Caco-2 (cell line): ENCODE measurements around the gene PDGFA. TPM values are rescaled to one million over a fixed set of nuclear protein-coding genes. Genes with fewer than 3 reads are reported as not detected.

Experiments
- BruUV-seq: library from RNA; stranded (reverse); fragments of 400-500 nt; replicated peaks from 2 replicates; lab custom pipeline; 2021; lab: Mats Ljungman, UMichigan
- CTCF ChIA-PET: fragments of 300-600 bp; sonication (Branson Sonifier 250); formaldehyde crosslinking; loops from one replicate; lab custom pipeline; 2022; ENCODE audit warnings: antibody characterized with exemption; lab: Charles Lee
- POLR2A ChIA-PET: fragments of 300-600 bp; sonication (Branson Sonifier 250); formaldehyde crosslinking; loops from one replicate; lab custom pipeline; 2022; ENCODE audit warnings: antibody characterized with exemption; lab: Charles Lee
- DNase-seq, 2 experiments: peaks; one replicate each; pipeline versions ENCODE4 v3.0.0 to v3.0.0-alpha.2; 2020 to 2022
- H3K27me3 ChIP-seq: replicated peaks from 2 replicates; pipeline ENCODE4 v1.6.0; 2011; ENCODE audit warnings: low read length; ENCODE audit not compliant: control insufficient read depth, insufficient read depth
- H3K36me3 ChIP-seq: 2 replicates; pipeline ENCODE4 v1.5.1; 2011; ENCODE audit warnings: low read length; ENCODE audit not compliant: control insufficient read depth, insufficient read depth
- H3K4me1 ChIP-seq: fragments of 250-450 bp; sonication (Bioruptor Pico); 2 replicates; pipeline ENCODE4 v1.5.1; 2020; ENCODE audit warnings: mild to moderate bottlenecking
- H3K4me3 ChIP-seq: 2 replicates; pipeline ENCODE4 v1.5.1; 2011; ENCODE audit warnings: low read depth, mild to moderate bottlenecking, control low read depth, low read length
- H3K9me3 ChIP-seq: fragments of 250-450 bp; sonication (Bioruptor Pico); 2 replicates; pipeline ENCODE4 v1.5.1; 2020; ENCODE audit warnings: mild to moderate bottlenecking, moderate library complexity
- H3K27ac Mint-ChIP-seq: one replicate; pipeline ENCODE4 v1.8.0; 2022; ENCODE audit warnings: mixed read lengths; ENCODE audit not compliant: unreplicated experiment
- H3K27me3 Mint-ChIP-seq: one replicate; pipeline ENCODE4 v1.8.0; 2022; ENCODE audit warnings: mixed read lengths; ENCODE audit not compliant: insufficient read depth, unreplicated experiment
- H3K36me3 Mint-ChIP-seq: one replicate; pipeline ENCODE4 v1.8.0; 2022; ENCODE audit warnings: mild to moderate bottlenecking, mixed read lengths; ENCODE audit not compliant: insufficient read depth, unreplicated experiment
- H3K4me1 Mint-ChIP-seq: one replicate; pipeline ENCODE4 v1.8.0; 2022; ENCODE audit warnings: low read depth, mixed read lengths; ENCODE audit not compliant: unreplicated experiment
- H3K4me3 Mint-ChIP-seq: one replicate; pipeline ENCODE4 v1.8.0; 2022; ENCODE audit warnings: mild to moderate bottlenecking, moderate library complexity, mixed read lengths; ENCODE audit not compliant: unreplicated experiment
- H3K9me3 Mint-ChIP-seq: one replicate; pipeline ENCODE4 v1.8.0; 2022; ENCODE audit warnings: mixed read lengths; ENCODE audit not compliant: unreplicated experiment
- CTCF ChIP-seq, 2 experiments: fragments of 200-600 bp in 1 of 2; IDR thresholded peaks; 1 replicate in 1 of 2; 2 replicates in 1 of 2; pipeline versions ENCODE4 v1.5.1 to v1.8.0; 2011 to 2022; ENCODE audit warnings: antibody characterized with exemption in 1 of 2, control low read depth in 1 of 2, inconsistent platforms in 1 of 2, low read depth in 1 of 2, low read length in 1 of 2, mild to moderate bottlenecking in 1 of 2, moderate library complexity in 1 of 2; ENCODE audit not compliant: insufficient read depth in 1 of 2, severe bottlenecking in 1 of 2, unreplicated experiment in 1 of 2
- intact Hi-C: fragments of 100-400 bp; cut with micrococcal nuclease; formaldehyde crosslinking; loops from one replicate; pipeline ENCODE4 v1.10.0; 2022; ENCODE audit not compliant: unreplicated experiment
- total RNA-seq: library from RNA; stranded (reverse); gene quantifications from 2 replicates; pipeline ENCODE4 v1.2.3, GENCODE V29; 2022

Gene PDGFA
- total RNA-seq, 1 experiment from 2014 or later = 78.5 TPM

DNA sequence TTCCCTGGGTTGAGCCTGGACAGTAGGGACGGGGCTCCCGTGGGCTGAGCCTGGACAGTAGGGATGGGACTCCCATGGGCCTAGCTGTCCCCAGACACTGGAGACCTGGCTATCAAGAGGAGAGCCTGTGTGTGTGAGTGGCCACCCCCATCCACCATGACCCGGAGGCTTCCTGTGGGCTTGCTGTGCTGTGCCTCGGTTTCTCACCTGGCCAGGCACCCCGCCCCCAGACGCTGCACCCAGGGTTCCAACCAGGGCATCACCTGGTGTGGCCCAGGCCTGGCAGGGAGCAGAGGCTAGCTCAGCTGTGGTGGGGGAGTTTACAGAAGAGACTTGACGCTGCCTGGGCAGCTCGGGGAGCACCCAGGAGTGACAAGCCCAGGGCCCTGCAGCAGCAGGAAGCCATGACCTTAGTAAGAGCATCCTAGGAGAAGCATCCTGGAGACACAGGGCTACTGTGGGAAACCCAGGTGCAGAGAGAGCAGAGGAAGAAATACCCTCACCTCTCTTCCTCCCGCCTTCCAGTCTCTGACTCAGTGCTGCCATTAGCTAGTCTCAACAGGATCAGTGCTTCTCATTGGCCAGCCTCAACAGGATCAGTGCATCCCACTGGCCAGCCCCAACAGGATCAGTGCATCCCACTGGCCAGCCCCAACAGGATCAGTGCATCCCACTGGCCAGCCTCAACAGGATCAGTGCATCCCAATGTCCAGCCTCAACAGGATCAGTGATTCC, 61.0 kb downstream of the PDGFA start:
- Histone ChIP-seq H3K4me3 (no peak overlapping the region), H3K9me3 (no peaks in the 10 kb centered on the region), H3K36me3 (no peaks in the 10 kb centered on the region), H3K27me3 (no peaks in the 10 kb centered on the region), H3K4me1 (peaks cover 9% of the 10 kb centered on the region)
- Mint-ChIP-seq H3K27ac (no peak overlapping the region), H3K36me3 (no peaks in the 10 kb centered on the region), H3K9me3 (no peaks in the 10 kb centered on the region), H3K27me3 (no peaks in the 10 kb centered on the region), H3K4me1 (no peaks in the 10 kb centered on the region), H3K4me3 (no peak overlapping the region)
- intact Hi-C loops = no loop called here
- ChIA-PET CTCF (interaction anchor here (0.6 kb wide), 1 partner anchor 58 kb away, joined by 4 read pairs; no protein-coding TSS in a partner anchor), POLR2A (no interaction called here)
- no peak for TF ChIP-seq CTCF (IDR thresholded peaks at IDR 0.05; ENCODE audit: insufficient read depth in 1 of 2, low read depth in 1 of 2, low read length in 1 of 2, severe bottlenecking in 1 of 2, unreplicated experiment in 1 of 2)
- no TSS peak for BruUV-seq
- DNase-seq = no peak

DNA sequence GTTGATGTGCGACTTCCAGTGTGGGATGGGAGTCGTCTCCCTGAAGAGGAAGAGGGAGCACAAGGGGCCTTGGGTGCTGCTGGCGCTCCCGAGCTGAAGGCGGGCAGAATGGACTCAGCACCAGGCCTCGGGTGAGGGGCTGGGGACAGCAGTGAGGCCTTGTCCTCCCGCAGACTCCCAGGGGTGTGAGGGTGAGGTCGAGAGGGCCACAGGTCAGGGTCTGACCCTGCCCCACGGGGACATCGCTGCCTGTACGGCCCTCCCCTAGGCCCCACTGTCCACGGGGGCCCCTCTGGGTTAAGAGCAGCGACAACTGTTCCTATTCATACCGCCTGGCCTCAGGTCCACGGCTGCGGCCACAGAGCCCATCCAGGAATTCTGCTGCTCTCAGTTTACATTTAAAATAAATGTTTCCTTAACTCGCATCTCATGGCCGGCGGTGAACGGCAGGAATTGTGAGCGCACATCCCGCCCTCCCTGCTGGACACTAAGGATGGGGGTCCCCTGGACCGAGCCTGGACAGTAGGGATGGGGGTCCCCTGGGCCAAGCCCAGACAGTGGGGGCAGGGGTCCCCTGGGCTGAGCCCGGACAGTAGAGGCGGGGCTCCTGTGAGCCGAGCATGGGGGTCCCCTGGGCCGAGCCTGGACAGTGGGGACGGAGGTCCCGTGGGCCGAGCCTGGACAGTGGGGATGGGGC, 61.7 kb downstream of the PDGFA start:
- ChIA-PET POLR2A (no interaction called here), CTCF (no interaction called here)
- no peaks in the 10 kb centered on the region for H3K36me3 Mint-ChIP-seq
- no TSS peak for BruUV-seq
- Histone ChIP-seq H3K9me3 (no peaks in the 10 kb centered on the region), H3K4me3 (no peak overlapping the region), H3K27me3 (no peaks in the 10 kb centered on the region), H3K36me3 (no peaks in the 10 kb centered on the region), H3K4me1 (peaks cover 9% of the 10 kb centered on the region)
- H3K4me3 Mint-ChIP-seq = no peak overlapping the region
- TF ChIP-seq CTCF (IDR thresholded peaks at IDR 0.05; ENCODE audit: insufficient read depth in 1 of 2, low read depth in 1 of 2, low read length in 1 of 2, severe bottlenecking in 1 of 2, unreplicated experiment in 1 of 2) = no peak
- no peaks in the 10 kb centered on the region for H3K27me3 Mint-ChIP-seq
- no peaks in the 10 kb centered on the region for H3K9me3 Mint-ChIP-seq
- H3K4me1 Mint-ChIP-seq = no peaks in the 10 kb centered on the region
- no peak for DNase-seq
- intact Hi-C loops = no loop called here
- no peak overlapping the region for H3K27ac Mint-ChIP-seq

GRCh38 chr7:455110-455928, 64.3 kb downstream of the PDGFA start:
- H3K9me3 ChIP-seq = no peaks in the 10 kb centered on the region
- no TSS peak for BruUV-seq
- Mint-ChIP-seq H3K36me3 (no peaks in the 10 kb centered on the region), H3K27me3 (no peaks in the 10 kb centered on the region), H3K27ac (no peak overlapping the region), H3K9me3 (no peaks in the 10 kb centered on the region), H3K4me3 (no peak overlapping the region), H3K4me1 (peaks cover 7% of the 10 kb centered on the region)
- H3K27me3 ChIP-seq = no peaks in the 10 kb centered on the region
- DNase-seq = no peak
- POLR2A ChIA-PET = no interaction called here
- intact Hi-C loops = no loop called here
- no peak overlapping the region for H3K4me3 ChIP-seq
- no peak for TF ChIP-seq CTCF (IDR thresholded peaks at IDR 0.05; ENCODE audit: insufficient read depth in 1 of 2, low read depth in 1 of 2, low read length in 1 of 2, severe bottlenecking in 1 of 2, unreplicated experiment in 1 of 2)
- peaks cover 18% of the 10 kb centered on the region for H3K4me1 ChIP-seq
- CTCF ChIA-PET = no interaction called here
- no peaks in the 10 kb centered on the region for H3K36me3 ChIP-seq
